HTR-8/SVneo (cell line): Measurements from ENCODE around the gene MAPRE3.
A peak's percentile ranks its signal among the peaks of the same experiment; 100 is the strongest.
"Not testable (repeated sequence)": the region's sequence is repeated elsewhere in the genome, so short reads cannot be mapped to it uniquely, and the experiment has no call there.

Experiments used
- DNase-seq: peaks from one replicate; pipeline ENCODE4 v3.0.0; 2011; ENCODE audit warnings: low spot score, mixed read lengths; ENCODE audit not compliant: insufficient read length
- FAIRE-seq: peaks from 2 replicates; lab custom pipeline; 2011; peaks lifted over from hg19 to GRCh38; lab: Jason Lieb, UNC

The MAPRE3 gene

DNA sequence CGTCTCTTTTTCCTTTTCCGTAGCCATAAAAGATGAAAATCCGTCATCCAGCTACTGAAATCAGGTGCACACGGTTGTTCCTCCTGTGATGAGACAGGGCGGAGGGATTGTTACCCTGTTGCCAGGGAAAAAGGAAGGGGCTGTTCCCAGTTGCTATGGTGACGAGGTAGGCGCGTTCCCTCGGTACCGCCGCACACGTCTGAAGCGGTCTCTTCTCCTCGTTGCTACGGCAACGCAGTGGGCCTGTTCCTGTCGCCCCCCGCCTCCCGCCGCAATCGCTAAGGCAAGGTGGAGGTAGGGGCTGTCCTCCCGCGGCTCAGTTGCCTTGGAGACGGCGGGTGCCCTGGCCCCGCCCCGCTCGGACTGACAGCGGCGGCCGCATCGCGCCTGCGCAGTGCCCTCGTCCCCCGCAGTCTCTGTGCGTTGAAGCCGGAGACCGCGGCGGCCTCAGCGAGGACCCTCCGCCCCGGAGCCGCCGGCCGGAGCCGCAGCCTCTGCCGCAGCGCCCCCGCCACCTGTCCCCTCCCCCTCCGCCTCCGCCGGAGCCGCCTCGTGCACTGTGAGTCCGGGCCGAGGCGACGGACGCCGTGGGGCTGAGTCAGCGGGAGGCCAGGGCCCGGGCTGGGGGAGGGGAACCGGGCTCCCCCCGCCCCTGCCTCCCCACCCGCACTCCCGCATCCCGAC lies at the start of gene MAPRE3:
Gene MAPRE3 (plus strand): TSS at position 394 of the 684 bp plus-strand sequence. CDS start 51,582 bp downstream, outside the sequence.
- peak; percentile 63 for DNase-seq
- no peak for FAIRE-seq

DNA sequence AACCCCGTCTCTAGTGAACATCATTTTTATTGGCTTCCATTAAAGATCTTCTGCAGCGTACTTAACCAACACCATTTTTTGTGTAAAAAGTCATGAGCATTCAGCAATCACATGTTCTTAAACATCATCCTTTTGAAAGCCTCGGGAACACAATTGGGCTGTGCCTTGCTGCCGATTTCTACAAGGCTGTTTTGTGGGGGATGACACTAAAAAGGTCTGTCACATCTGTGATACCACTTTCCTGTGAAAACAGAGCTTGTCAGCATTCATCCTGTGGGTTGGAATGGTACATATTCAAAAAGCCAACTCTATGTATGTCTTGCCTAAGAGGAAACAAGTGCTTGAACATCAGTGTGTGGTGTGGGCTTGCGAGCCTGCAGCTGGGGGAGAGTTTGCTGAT lies 49.1 kb upstream of the MAPRE3 start:
- FAIRE-seq, result no peak
- no peak for DNase-seq

DNA sequence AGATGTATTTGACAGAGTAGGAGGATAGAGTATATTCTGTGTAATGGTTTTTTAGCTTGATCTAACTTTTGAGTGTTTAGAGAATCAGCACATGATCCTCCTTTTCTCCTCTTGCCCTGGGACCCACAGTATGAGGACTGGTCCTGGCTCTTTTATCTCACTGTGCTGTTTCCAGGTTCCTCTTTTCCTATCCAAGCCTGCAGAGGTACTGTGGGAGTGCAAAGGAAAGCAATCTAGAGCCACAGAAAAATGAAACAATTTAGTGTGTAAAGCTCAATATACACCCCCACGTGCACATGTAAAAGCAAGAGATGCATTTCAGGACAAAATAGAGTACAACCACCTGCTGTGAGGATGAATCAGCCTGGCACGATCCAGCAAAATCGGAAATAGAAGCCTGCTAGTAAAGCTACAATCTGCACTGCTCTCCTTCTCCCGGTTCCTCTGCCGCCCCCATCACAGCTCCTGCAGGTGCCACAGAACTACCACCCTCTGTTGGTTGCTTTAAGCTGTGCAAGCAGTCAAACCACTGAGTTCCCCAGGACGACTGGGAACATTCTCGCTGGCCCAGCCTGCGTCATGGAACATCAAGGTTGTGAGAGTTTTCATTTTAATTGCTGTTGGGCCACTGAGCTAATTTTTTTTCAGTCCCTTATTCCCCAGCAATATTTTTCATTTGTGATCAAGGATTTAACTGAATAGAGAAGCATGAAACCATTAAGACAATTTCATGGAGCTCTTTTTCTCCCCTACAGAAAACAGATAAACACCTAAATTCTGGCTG lies 47.8 kb upstream of the MAPRE3 start:
- DNase-seq (peak; percentile 57), FAIRE-seq (no peak)

DNA sequence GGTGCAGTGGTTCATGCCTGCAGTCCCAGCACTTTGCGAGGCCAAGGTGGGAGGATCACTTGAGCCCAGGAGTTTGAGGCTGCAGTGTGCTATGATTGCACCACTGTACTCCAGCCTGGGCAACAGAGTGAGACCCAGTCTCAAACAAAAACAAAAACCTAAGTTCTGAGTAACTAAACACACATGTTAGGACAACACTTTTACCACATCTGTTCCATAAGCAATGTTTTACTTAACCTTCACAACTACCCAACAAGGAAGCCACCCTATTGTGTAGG lies 47.3 kb upstream of the MAPRE3 start:
- not testable (repeated sequence) for FAIRE-seq, DNase-seq

DNA sequence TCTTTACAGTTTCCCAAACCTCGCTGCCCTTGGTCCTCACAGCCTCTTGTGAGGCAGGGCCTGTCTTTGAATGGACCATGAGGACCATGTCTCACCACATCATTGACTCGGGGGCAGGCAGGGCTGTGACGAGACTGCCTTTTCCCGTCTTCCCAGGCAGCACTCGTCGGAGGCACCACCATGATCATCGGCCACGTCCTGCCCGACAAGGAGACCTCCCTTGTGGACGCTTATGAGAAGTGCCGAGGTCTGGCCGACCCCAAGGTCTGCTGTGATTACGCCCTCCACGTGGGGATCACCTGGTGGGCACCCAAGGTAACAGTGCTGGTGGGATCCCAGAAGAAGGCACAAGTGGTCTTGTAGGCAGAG lies 45.7 kb upstream of the MAPRE3 start:
- DNase-seq, result no peak
- no peak for FAIRE-seq

DNA sequence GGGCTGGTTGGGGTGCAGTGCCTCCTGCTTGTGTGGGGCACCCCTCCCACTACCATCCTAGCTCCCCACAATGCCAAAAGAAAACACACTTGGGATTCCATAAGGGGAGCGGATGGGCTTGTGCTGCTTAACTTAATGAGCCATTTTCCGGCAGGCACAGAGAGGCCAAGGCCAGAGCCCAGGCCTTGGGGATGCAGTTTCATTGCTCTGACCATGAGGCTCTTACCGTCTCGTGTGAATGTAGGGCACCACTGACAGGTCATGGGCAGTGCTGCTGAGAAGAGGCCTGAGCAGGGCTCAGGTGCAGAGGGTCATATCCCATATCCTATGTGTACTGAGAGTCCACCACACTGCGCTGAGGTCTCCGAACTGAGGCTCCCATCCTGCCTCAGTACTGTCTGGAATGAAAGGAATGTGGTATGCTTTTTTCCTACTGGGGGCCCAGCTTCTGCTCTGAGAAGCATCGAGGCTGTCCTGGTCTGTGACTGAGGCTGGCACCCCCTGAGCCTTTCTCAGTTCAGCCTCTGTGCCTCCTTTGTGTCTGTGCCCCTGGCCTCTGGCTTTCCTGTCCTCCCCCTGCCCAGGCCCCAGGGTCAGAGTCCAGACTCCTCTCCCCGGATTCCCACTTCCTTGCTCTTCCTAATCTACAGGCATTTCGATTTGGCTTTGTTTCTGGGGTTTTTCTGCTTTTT lies 45.2 kb upstream of the MAPRE3 start:
- DNase-seq (peak; percentile 7), FAIRE-seq (no peak)

DNA sequence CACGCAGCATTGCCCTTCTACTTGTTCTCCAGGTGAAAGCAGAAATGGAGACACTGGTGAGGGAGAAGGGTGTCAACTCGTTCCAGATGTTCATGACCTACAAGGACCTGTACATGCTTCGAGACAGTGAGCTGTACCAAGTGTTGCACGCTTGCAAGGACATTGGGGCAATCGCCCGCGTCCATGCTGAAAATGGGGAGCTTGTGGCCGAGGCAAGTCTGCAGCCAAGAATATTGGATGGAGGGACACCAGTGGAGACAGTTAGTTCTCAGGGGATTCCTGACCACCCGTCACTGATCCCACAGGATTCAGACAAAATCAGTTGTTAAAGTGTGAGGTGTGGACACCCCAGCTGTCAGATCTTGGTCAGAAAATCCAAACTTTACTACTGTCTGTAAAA lies 43.2 kb upstream of the MAPRE3 start:
- FAIRE-seq, result no peak
- no peak for DNase-seq

DNA sequence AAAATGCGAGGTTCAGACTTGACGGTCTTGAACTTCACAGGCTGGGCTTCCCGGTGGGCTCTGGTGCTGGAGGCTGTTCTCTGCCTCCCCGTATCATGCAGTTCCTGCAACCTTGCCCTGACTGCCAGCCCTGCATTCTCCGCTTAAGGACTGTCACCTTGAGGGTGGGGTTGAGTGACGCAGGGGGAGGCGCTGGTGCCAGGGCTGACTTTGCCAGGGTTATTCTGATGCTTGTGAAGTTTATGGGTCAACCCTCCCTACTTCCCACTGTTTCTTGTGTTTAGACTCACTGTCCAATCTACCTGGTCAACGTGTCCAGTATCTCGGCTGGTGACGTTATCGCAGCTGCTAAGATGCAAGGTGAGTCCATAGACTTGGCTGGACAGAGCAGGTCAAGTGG lies 37.5 kb upstream of the MAPRE3 start:
- FAIRE-seq, result no peak
- no peak for DNase-seq

DNA sequence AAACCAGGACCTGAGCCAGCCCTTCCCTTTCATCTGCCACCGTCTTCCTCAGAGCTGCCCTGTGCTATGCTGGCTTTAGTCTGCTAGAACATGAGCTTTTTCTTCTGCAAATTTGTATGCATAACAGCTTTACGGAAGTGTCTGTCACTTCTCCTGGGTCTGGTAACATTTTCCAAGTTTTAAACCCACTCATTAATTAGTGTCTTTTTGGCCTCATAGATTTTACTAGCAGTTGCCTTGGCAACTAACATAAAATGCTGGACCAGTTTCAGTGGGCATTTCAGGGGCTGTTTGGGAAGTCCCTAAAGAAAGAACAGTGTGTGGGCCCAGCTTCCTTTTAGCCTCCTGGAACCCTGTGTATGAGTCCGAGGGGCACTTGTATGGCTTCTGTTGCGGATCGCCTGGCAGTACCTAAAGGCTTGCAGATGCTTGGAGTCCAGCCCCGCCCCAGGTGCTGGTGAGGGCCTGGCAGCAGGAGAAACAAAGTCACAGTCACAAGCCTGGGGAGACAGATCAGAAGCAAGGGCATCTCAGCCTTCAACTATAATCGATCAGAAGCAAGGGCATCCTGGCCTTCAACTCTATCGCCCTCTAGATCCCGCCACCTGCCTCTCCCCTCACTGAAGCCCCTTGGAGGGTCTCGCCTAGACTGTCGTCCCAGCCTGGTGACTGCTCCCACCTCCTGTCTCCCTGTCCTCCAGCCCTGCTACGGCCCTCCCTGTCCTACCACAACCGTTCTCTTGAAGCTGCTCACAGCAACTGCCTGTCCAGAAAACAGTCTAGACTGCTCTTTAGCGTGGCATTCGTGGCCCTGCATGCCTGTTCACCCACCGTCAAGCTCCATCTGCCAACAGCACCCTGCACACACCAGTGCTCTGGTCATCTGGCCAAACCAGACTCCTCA lies 36.8 kb upstream of the MAPRE3 start:
- DNase-seq, result no peak
- no peak for FAIRE-seq

DNA sequence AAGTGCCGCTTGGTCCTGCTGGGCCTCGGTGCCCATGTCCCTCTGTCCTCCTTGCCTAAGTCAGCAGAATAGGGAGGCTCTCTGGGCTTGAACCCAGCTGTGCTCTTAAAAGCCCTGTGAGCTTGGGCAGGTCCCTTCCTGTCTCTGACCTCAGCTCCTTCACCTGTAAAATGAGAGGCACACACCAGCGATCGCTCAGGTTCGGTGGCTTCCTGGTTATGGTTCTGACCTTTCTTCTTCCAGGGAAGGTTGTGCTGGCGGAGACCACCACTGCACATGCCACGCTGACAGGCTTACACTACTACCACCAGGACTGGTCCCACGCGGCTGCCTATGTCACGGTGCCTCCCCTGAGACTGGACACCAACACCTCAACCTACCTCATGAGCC lies 36.1 kb upstream of the MAPRE3 start:
- DNase-seq, result no peak
- no peak for FAIRE-seq

DNA sequence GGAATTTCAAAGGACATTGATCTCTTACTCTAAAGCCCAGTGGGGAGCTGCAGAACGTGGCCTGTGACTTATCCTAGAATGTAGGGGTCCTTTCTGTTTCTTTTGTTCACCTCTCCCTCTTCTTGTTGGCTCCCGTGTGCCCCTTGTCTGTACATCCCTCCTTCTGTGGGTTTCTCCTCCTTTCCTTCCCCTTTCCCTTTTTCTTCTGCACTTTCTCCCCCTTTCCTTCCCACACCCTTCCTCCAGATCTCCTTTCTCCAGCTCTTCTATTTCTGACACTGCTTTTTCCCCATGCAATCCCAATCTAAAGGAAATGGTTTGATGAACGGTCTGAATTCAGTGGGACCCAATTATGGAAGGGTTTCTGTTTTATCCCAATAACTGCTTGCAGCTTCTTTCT lies 35.5 kb upstream of the MAPRE3 start:
- DNase-seq (no peak), FAIRE-seq (no peak)

DNA sequence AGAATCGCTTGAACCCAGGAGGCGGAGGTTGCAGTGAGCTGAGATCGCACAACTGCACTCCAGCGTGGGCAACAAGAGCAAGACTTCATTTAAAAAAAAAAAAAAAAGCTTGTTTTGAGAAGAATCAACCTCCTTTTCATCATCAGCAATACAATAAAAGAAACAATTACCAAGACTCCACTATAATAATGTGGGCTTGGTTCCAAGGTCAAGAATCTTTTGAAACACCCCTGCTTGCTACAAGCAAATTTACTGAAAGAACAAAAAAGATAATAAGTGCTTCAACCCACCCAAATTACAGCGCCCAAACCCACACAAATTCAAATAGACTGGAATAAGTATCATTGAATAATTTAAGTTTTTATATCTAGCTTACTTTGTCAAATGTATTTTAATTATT lies 33.6 kb upstream of the MAPRE3 start:
- no peak for FAIRE-seq
- no peak for DNase-seq

DNA sequence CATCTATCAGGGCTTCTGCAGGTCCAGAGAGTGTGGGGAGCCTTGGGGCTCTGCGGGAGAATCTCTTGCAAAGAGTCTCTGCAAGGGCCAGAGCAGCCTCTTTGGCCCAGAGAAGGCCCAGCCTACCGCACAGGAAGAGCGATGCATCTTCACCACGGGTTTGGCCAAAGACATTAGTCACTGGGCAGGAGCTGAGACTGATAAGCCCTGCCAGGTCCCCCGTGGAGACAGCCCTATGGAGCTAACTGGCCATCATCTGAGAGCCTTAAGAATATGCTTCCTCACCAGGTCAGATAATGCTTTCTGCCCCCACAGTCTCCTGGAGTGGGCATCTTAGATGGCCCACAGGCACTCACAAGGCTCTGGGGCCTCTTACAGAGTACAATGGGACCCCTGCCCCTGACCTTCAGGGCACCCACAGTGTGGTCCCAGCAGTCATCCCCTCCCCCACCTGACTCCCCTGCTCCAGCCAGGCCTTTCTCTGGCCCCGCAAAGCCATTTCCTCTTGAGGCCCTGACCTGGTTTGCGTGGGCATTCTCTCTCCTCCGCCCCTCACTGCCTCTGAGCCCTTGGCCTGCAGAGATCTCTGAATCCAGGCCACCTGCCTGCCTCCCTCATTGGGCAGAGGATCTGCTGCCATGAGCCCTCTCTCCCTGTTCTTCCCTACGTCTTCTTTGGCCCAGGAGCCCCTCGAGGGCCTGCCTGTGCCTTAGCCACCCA lies 31.9 kb upstream of the MAPRE3 start:
- DNase-seq (no peak), FAIRE-seq (no peak)

DNA sequence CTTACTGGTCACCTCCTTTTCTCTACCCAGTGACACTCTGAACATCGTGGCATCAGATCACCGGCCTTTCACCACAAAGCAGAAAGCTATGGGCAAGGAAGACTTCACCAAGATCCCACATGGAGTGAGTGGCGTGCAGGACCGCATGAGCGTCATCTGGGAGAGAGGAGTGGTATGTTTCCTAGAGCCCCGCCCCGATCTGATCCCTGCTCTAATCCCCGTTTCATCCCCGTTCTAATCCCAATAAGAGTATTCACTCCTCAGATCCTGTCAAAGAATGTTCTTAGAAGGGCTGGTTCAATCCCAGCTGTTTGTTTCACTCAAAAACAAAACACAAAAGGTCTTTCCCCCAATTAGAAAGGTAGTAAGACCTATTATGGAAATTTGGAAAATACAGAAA lies 30.4 kb upstream of the MAPRE3 start:
- no peak for DNase-seq

DNA sequence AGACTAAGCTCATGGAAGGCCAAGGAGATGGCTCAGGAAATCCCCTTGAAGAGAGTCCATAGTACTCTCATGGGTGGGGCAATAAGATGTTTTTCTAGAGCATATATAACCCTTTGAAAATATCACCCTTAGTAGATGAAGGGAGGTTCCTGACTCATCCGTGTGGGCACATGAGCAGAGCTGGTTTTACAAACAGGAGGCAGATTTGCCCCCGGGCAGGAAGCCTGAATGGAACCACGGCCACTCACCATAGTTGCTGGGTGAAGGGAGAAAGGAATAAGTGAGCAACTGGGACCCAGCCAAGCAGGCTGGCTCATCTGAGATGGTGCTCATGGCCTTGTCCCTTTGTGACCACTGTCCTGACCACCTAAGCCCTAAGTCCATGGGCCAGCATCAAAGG lies 29.0 kb upstream of the MAPRE3 start:
- FAIRE-seq (no peak), DNase-seq (no peak)

More for the DNA sequence above, 30.4 kb upstream of the MAPRE3 start:
- no peak for FAIRE-seq

DNA sequence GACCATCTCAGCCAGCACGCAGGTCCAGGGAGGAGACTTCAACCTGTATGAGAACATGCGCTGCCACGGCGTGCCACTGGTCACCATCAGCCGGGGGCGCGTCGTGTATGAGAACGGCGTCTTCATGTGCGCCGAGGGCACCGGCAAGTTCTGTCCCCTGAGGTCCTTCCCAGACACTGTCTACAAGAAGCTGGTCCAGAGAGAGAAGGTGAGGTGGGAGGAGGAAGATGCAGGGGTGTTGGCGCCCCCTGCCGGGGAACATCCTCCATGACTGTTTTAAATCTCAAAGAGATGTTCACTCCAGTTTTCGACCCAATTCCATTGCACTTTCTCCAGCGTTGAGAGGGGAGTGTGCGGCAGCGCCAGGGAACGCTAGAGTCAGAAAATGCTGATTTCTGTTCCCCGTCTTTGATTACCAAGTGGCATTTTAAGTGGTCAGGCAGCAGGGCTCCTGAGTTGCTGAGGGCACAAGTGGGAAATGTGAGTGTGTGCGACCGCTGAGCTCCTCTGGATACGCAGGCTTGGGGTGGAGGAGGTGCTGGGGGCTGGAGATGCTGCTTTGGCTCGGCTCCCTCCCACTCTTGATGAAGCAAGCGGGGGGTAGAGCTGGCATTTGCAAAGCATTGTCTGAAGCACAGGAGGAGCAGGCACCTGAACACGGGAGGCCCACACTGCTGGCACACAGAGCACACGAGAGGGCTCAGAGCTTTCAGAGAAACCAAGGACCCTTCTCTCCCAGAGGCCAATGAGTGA lies 27.7 kb upstream of the MAPRE3 start:
- FAIRE-seq (no peak), DNase-seq (peak; percentile 46)

DNA sequence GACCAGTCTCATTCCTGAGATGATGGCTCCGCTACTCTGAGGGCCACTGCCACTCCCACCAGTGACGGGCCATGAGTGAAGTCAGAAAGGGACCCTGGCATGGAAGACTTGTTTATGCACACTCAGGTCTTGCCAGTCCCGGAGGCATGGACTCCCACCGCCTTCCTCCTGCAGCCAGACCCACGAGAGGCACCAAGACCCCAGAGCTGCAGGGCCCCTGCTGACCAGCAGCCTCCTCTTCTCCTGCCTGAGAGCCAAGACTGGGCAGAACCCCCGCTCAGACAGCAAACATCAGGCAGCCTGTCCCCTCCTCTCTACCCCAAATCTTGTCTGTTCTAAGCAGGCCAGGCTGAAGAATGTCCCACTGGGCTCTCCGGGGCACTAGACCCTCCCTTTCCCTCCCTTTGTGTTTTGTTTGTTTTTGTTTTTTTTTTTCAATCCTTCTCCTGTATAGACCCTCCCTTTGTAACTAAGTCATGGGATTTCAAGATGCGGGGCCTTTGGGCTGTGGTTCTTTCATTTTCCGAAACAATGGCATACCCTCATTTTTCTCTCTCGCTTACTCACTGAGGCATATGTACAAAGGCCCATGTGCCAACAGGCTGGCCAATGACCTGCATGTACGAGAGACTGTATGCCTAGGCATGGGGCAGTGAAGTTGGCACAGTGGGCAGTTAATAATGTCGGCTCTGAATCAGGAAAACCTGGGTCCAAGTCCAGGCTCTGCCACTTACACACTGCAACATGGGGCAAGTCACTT lies 24.3 kb upstream of the MAPRE3 start:
- no peak for FAIRE-seq
- DNase-seq, result no peak
